ENCODE results near the gene DOCK9. TPM values are rescaled to one million over a fixed set of nuclear protein-coding genes. Genes with fewer than 3 reads are reported as not detected.

DOCK9 gene
- total and polyA plus RNA-seq, 2 donors: 63.5 to 84.4 TPM

- H3K27ac ChIP-seq (ENCODE audit: low read depth): no peak overlapping the region
These were observed 173.5 kb downstream of the DOCK9 start for GRCh38 chr13:98804336-98804855.

GRCh38 chr13:98803921-98804320, 173.9 kb downstream of the DOCK9 start:
- no peak overlapping the region for H3K4me3 ChIP-seq (ENCODE audit: low read depth, low read length)
- 94% methylated on average over 10 of the region's 10 CpGs for WGBS
- no peaks in the 10 kb centered on the region for H3K4me1 ChIP-seq (ENCODE audit: insufficient read depth)
- peaks cover 2% of the 10 kb centered on the region for H3K36me3 ChIP-seq (ENCODE audit: insufficient read depth)
- DNase-seq (ENCODE audit: extremely low spot score): no peak
- H3K27ac ChIP-seq (ENCODE audit: low read depth): no peak overlapping the region

More at GRCh38 chr13:98804336-98804855, 173.5 kb downstream of the DOCK9 start:
- Histone ChIP-seq H3K36me3 (ENCODE audit: insufficient read depth) (peaks cover 2% of the 10 kb centered on the region), H3K4me3 (ENCODE audit: low read depth, low read length) (no peak overlapping the region), H3K4me1 (ENCODE audit: insufficient read depth) (no peaks in the 10 kb centered on the region)
- DNase-seq (ENCODE audit: extremely low spot score): no peak
- WGBS: 87% methylated on average over 9 of the region's 9 CpGs

GRCh38 chr13:98803111-98803561, 174.7 kb downstream of the DOCK9 start:
- WGBS: 92% methylated on average over 7 of the region's 7 CpGs
- Histone ChIP-seq H3K36me3 (ENCODE audit: insufficient read depth) (peaks cover 2% of the 10 kb centered on the region), H3K27ac (ENCODE audit: low read depth) (no peak overlapping the region), H3K4me1 (ENCODE audit: insufficient read depth) (no peaks in the 10 kb centered on the region), H3K4me3 (ENCODE audit: low read depth, low read length) (no peak overlapping the region)
- DNase-seq (ENCODE audit: extremely low spot score): no peak

- no peaks in the 10 kb centered on the region for H3K4me1 ChIP-seq (ENCODE audit: insufficient read depth)
- H3K27ac ChIP-seq (ENCODE audit: low read depth): no peak overlapping the region
- H3K36me3 ChIP-seq (ENCODE audit: insufficient read depth): peaks cover 2% of the 10 kb centered on the region
- 95% methylated on average over 4 of the region's 4 CpGs for WGBS
- no peak for DNase-seq (ENCODE audit: extremely low spot score)
- H3K4me3 ChIP-seq (ENCODE audit: low read depth, low read length): no peak overlapping the region
These were observed 175.3 kb downstream of the DOCK9 start for GRCh38 chr13:98802559-98802958.

- no peak for DNase-seq (ENCODE audit: extremely low spot score)
- Histone ChIP-seq H3K4me1 (ENCODE audit: insufficient read depth) (no peaks in the 10 kb centered on the region), H3K4me3 (ENCODE audit: low read depth, low read length) (no peak overlapping the region), H3K36me3 (ENCODE audit: insufficient read depth) (peaks cover 2% of the 10 kb centered on the region), H3K27ac (ENCODE audit: low read depth) (no peak overlapping the region)
- 80% methylated on average over 10 of the region's 10 CpGs for WGBS
These were observed 176.0 kb downstream of the DOCK9 start for GRCh38 chr13:98801626-98802418.

- Histone ChIP-seq H3K36me3 (ENCODE audit: insufficient read depth) (peaks cover 4% of the 10 kb centered on the region), H3K27ac (ENCODE audit: low read depth) (no peak overlapping the region), H3K4me1 (ENCODE audit: insufficient read depth) (no peaks in the 10 kb centered on the region), H3K4me3 (ENCODE audit: low read depth, low read length) (no peak overlapping the region)
- no peak for DNase-seq (ENCODE audit: extremely low spot score)
- WGBS: 92% methylated on average over 14 of the region's 14 CpGs
These were observed 177.8 kb downstream of the DOCK9 start for GRCh38 chr13:98800078-98800477.

- no peak overlapping the region for H3K27ac ChIP-seq (ENCODE audit: low read depth)
- peaks cover 4% of the 10 kb centered on the region for H3K36me3 ChIP-seq (ENCODE audit: insufficient read depth)
- no peak overlapping the region for H3K4me3 ChIP-seq (ENCODE audit: low read depth, low read length)
- WGBS: 76% methylated on average over 5 of the region's 5 CpGs
- no peak for DNase-seq (ENCODE audit: extremely low spot score)
- H3K4me1 ChIP-seq (ENCODE audit: insufficient read depth): no peaks in the 10 kb centered on the region
These were observed 178.8 kb downstream of the DOCK9 start for GRCh38 chr13:98798849-98799645.

GRCh38 chr13:98797456-98797855, 180.4 kb downstream of the DOCK9 start:
- Histone ChIP-seq H3K27ac (ENCODE audit: low read depth) (no peak overlapping the region), H3K4me1 (ENCODE audit: insufficient read depth) (no peaks in the 10 kb centered on the region), H3K4me3 (ENCODE audit: low read depth, low read length) (no peak overlapping the region), H3K36me3 (ENCODE audit: insufficient read depth) (peaks cover 4% of the 10 kb centered on the region)
- 90% methylated on average over 6 of the region's 6 CpGs for WGBS
- no peak for DNase-seq (ENCODE audit: extremely low spot score)

- 83% methylated on average over 10 of the region's 10 CpGs for WGBS
- Histone ChIP-seq H3K4me1 (ENCODE audit: insufficient read depth) (no peaks in the 10 kb centered on the region), H3K27ac (ENCODE audit: low read depth) (no peak overlapping the region), H3K4me3 (ENCODE audit: low read depth, low read length) (no peak overlapping the region), H3K36me3 (ENCODE audit: insufficient read depth) (peaks cover 4% of the 10 kb centered on the region)
- DNase-seq (ENCODE audit: extremely low spot score): no peak
These were observed 181.1 kb downstream of the DOCK9 start for GRCh38 chr13:98796798-98797197.

GRCh38 chr13:98796191-98796590, 181.7 kb downstream of the DOCK9 start:
- 79% methylated on average over 5 of the region's 5 CpGs for WGBS
- peaks cover 4% of the 10 kb centered on the region for H3K36me3 ChIP-seq (ENCODE audit: insufficient read depth)
- no peak overlapping the region for H3K4me3 ChIP-seq (ENCODE audit: low read depth, low read length)
- no peak overlapping the region for H3K27ac ChIP-seq (ENCODE audit: low read depth)
- no peak for DNase-seq (ENCODE audit: extremely low spot score)
- H3K4me1 ChIP-seq (ENCODE audit: insufficient read depth): no peaks in the 10 kb centered on the region

- Histone ChIP-seq H3K27ac (ENCODE audit: low read depth) (no peak overlapping the region), H3K36me3 (ENCODE audit: insufficient read depth) (peaks cover 3% of the 10 kb centered on the region), H3K4me1 (ENCODE audit: insufficient read depth) (no peaks in the 10 kb centered on the region), H3K4me3 (ENCODE audit: low read depth, low read length) (no peak overlapping the region)
- no peak for DNase-seq (ENCODE audit: extremely low spot score)
- 96% methylated on average over 6 of the region's 6 CpGs for WGBS
These were observed 182.6 kb downstream of the DOCK9 start for GRCh38 chr13:98795220-98795619.

- H3K27ac ChIP-seq (ENCODE audit: low read depth): no peak overlapping the region
- WGBS: 93% methylated on average over 12 of the region's 12 CpGs
- H3K4me1 ChIP-seq (ENCODE audit: insufficient read depth): no peaks in the 10 kb centered on the region
- peaks cover 2% of the 10 kb centered on the region for H3K36me3 ChIP-seq (ENCODE audit: insufficient read depth)
- DNase-seq (ENCODE audit: extremely low spot score): no peak
- no peak overlapping the region for H3K4me3 ChIP-seq (ENCODE audit: low read depth, low read length)
These were observed 183.4 kb downstream of the DOCK9 start for GRCh38 chr13:98794498-98794897.

- Histone ChIP-seq H3K36me3 (ENCODE audit: insufficient read depth) (peaks cover 2% of the 10 kb centered on the region), H3K4me1 (ENCODE audit: insufficient read depth) (no peaks in the 10 kb centered on the region), H3K4me3 (ENCODE audit: low read depth, low read length) (no peak overlapping the region), H3K27ac (ENCODE audit: low read depth) (no peak overlapping the region)
- WGBS: 88% methylated on average over 11 of the region's 11 CpGs
- no peak for DNase-seq (ENCODE audit: extremely low spot score)
These were observed 184.9 kb downstream of the DOCK9 start for GRCh38 chr13:98792785-98793495.

All from urinary bladder (tissue), 4 donors.